LNCaP clone FGC (cell line): ENCODE measurements around the gene MLEC.
A peak's percentile ranks its signal among the peaks of the same experiment; 100 is the strongest.
"Not testable (repeated sequence)": the region's sequence is repeated elsewhere in the genome, so short reads cannot be mapped to it uniquely, and the experiment has no call there.

Experiments used
- DNase-seq: peaks from one replicate; pipeline ENCODE4 v3.0.0-alpha.2; 2011; ENCODE audit warnings: low read depth
- H3K4me3 ChIP-seq: 2 replicates; pipeline ENCODE4 v1.5.1; 2011; ENCODE audit warnings: mild to moderate bottlenecking, low read depth, low read length, control low read depth
- TF ChIP-seq, protein P1 (sequence below): IDR thresholded peaks from 2 replicates; pipeline ENCODE4 v1.5.1; 2012; ENCODE audit warnings: mild to moderate bottlenecking; ENCODE audit not compliant: control insufficient read depth, insufficient read depth; ENCODE audit errors: extremely low read depth

Gene MLEC

DNA sequence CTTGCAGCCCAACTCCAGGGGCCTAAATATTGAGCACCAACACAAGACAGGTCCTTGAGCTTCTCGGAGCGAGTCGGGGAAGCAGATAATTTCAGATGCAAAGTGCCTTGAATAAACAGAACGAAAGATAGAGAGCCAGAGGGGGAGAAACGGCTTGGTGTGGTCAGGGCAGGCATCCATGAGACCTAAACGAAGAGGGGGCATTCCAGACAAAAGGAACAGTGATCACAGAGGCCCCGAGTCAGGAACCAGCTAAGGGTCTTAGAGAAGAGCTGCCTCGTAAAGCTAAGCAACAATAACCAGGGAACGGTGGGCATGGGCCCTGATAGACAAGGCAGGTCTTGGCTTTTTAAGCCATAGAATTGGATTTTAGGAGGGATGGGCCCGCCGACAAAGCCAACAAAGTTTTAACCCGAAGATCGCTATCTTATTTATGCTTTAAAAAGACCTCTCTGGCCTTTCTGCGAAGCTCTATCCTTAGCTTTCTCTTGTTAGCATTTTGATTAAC lies 38.3 kb downstream of the MLEC start:
- H3K4me3 ChIP-seq: peak overlapping the region; percentile 80
- TF ChIP-seq, protein P1, sequence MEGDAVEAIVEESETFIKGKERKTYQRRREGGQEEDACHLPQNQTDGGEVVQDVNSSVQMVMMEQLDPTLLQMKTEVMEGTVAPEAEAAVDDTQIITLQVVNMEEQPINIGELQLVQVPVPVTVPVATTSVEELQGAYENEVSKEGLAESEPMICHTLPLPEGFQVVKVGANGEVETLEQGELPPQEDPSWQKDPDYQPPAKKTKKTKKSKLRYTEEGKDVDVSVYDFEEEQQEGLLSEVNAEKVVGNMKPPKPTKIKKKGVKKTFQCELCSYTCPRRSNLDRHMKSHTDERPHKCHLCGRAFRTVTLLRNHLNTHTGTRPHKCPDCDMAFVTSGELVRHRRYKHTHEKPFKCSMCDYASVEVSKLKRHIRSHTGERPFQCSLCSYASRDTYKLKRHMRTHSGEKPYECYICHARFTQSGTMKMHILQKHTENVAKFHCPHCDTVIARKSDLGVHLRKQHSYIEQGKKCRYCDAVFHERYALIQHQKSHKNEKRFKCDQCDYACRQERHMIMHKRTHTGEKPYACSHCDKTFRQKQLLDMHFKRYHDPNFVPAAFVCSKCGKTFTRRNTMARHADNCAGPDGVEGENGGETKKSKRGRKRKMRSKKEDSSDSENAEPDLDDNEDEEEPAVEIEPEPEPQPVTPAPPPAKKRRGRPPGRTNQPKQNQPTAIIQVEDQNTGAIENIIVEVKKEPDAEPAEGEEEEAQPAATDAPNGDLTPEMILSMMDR: no peak
- no peak for DNase-seq

DNA sequence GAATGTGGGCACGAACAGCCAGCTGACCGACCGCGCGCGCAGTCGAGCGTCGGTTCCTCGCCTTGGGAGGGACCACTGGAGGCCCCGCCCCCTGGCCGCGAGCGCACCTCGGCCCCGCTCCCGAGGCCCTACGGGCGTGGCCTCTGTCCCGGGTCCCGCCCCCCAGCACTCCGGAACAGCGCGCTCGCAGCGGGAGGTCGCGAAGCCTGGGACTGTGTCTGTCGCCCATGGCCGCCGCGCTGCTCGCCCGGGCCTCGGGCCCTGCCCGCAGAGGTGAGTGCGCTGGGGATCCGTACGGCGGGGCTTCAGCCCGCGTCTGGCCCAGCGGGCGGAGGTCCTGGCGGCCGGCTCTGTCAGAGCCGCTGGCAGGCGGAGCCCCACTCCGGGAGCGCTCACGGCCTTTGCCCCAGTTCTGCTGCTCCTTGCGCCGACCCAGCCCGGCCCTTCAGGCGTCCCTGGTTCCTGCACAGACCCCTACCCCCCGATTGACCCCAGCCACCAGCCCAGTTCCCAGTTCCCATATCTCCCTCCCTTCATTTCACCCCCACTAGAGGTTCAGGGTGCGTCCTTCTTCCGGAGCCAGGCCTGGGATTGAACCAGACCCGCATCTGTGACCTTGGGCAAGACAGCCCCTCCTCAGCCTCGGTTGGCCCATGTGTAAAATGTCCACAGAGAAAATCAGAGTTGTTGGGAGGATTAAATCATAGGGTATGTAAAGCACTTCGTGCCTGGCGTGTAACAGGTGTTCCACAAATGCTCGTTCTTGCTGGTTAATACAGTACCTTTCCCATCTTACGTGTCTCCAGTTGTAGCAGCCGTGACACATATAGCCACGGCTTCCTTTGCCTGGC lies 38.9 kb downstream of the MLEC start, which contains the start of gene ACADS:
Gene ACADS (plus strand): TSS at position 168 of the 851 bp plus-strand sequence. CDS start 60 bp downstream, at position 228.
- TF ChIP-seq, protein P1: no peak
- DNase-seq: peak; percentile 37
- H3K4me3 ChIP-seq: peak within 1 kb of the TSS; percentile 80

DNA sequence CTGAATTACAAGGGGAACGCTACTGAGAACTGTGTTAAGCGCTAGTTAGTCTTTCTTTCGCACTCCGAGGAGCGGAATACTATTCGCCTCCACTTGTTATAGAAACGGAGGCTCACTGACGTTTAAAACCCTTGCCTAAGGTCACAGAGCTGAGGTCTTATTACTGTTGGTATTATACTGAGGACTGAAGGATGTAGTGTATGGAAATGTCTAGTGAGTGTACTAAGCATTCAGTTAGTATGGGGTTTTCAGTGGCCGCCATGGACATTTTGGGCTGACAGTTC lies 39.5 kb downstream of the MLEC start:
- H3K4me3 ChIP-seq: peak overlapping the region; percentile 80
- TF ChIP-seq, protein P1: no peak
- DNase-seq: no peak

DNA sequence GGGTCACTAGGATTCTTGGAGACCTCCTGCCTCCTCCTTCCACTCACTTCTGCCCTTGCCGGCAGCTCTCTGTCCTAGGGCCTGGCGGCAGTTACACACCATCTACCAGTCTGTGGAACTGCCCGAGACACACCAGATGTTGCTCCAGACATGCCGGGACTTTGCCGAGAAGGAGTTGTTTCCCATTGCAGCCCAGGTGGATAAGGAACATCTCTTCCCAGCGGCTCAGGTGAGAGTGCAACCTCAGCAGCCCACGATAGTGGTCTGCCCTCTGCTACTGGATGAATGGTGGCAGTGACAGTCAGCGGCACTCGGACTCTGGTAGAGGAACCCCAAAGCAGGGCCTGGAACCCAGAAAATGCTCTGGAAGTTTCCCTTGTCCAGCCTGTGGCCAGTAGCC lies 40.0 kb downstream of the MLEC start:
- no peak overlapping the region; the same call in 1 of the 2 replicates for H3K4me3 ChIP-seq
- DNase-seq: no peak
- TF ChIP-seq, protein P1: no peak

DNA sequence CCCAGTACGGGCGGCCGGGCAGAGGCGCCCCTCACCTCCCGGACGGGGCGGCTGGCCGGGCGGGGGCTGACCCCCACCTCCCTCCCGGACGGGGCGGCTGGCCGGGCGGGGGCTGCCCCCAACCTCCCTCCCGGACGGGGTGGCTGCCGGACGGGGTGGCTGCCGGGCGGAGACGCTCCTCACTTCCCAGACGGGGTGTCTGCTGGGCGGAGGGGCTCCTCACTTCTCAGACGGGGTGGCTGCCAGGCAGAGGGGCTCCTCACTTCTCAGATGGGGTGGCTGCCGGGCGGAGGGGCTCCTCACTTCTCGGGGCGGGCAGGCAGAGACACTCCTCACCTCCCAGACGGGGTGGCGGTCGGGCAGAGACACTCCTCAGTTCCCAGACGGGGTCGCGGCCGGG lies 45.2 kb downstream of the MLEC start:
- H3K4me3 ChIP-seq, DNase-seq: not testable (repeated sequence)

DNA sequence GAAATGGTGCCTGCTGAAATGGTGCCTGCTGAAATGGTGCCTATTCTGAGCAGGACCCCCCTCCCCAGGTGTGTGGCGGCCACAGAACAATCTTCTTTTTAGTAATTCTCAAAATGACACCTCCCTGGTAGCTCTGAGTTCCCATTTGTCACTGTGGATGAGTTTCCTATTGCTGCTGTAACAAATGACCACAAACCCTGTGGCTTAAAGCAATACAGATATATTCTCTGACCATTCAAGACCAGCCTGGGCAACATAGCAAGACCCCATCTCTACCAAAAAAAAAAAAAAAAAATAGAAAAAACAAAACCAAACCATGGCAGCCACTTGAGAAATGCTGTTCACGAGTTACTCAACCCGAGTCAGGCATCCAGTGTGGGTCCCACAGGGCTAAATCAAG lies 46.6 kb downstream of the MLEC start:
- H3K4me3 ChIP-seq: no peak overlapping the region
- TF ChIP-seq, protein P1: no peak
- no peak for DNase-seq

DNA sequence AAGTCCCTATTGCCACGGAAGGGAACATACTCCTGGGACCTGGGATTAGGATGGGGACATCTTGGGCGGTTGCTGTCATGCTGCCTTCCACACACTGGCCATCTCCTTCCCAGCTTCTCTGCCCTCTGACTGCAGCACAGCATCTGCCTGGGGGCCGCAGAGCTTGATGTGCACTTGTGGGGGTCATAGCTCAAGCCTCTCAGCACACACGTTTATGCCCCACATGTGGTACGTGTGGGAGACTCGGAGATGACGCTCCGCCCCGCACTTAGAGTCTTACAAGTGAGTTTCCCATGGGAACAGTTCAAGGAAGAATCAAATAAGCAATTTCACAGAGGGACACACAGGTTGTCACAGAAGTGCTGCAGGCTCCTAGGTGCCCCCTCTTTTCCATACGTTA lies 47.3 kb downstream of the MLEC start:
- no peak overlapping the region for H3K4me3 ChIP-seq
- TF ChIP-seq, protein P1: no peak
- DNase-seq: no peak
